GM21717 (cell line): ENCODE data around the gene BCHE.
"Not testable (repeated sequence)": the region's sequence is repeated elsewhere in the genome, so short reads cannot be mapped to it uniquely, and the experiment has no call there.

Source experiments
- ATAC-seq: cut with Tn5 transposase; IDR thresholded peaks from one replicate; pipeline ENCODE4 v1.9.1; 2021; ENCODE audit warnings: mild to moderate bottlenecking, moderate library complexity; ENCODE audit not compliant: unreplicated experiment

The BCHE gene

GRCh38 chr3:165817160-165817709 is 20.0 kb downstream of the BCHE start:
- ATAC-seq = no peak

- ATAC-seq = no peak
Measured at GRCh38 chr3:165816209-165816608, 21.0 kb downstream of the BCHE start.

- no peak for ATAC-seq
Measured at GRCh38 chr3:165815682-165816081, 21.5 kb downstream of the BCHE start.

GRCh38 chr3:165814380-165814779 is 22.8 kb downstream of the BCHE start:
- no peak for ATAC-seq

- ATAC-seq = not testable (repeated sequence)
Measured at GRCh38 chr3:165807937-165808336, 29.3 kb downstream of the BCHE start.

GRCh38 chr3:165805946-165806561 is 31.2 kb downstream of the BCHE start:
- peak; percentile 93 for ATAC-seq

- no peak for ATAC-seq
Measured at GRCh38 chr3:165803471-165803870, 33.8 kb downstream of the BCHE start.

GRCh38 chr3:165800970-165801369 is 36.3 kb downstream of the BCHE start:
- ATAC-seq = no peak

- no peak for ATAC-seq
Measured at GRCh38 chr3:165799026-165799425, 38.2 kb downstream of the BCHE start.

GRCh38 chr3:165797551-165797950 is 39.7 kb downstream of the BCHE start:
- no peak for ATAC-seq

- ATAC-seq = no peak
Measured at GRCh38 chr3:165796701-165797100, 40.5 kb downstream of the BCHE start.

GRCh38 chr3:165788531-165788930 is 48.7 kb downstream of the BCHE start:
- no peak for ATAC-seq

GRCh38 chr3:165786013-165786412 is 51.2 kb downstream of the BCHE start:
- no peak for ATAC-seq

GRCh38 chr3:165784337-165784736 is 52.9 kb downstream of the BCHE start:
- no peak for ATAC-seq

GRCh38 chr3:165783383-165783782 is 53.8 kb downstream of the BCHE start:
- no peak for ATAC-seq

- no peak for ATAC-seq
Measured at GRCh38 chr3:165778891-165779290, 58.3 kb downstream of the BCHE start.

GRCh38 chr3:165778456-165778855 is 58.8 kb downstream of the BCHE start:
- no peak for ATAC-seq

- no peak for ATAC-seq
Measured at GRCh38 chr3:165775824-165776223, 61.4 kb downstream of the BCHE start.

GRCh38 chr3:165770781-165771180 is 66.4 kb downstream of the BCHE start:
- no peak for ATAC-seq

- no peak for ATAC-seq
Measured at GRCh38 chr3:165768680-165769079, 68.5 kb downstream of the BCHE start.

- ATAC-seq = no peak
Measured at GRCh38 chr3:165759041-165759440, 78.2 kb downstream of the BCHE start.

- ATAC-seq = no peak
Measured at GRCh38 chr3:165755571-165755970, 81.7 kb downstream of the BCHE start.
